Mesenchymal stem cell (in vitro differentiated cells and primary cell): Measurements from ENCODE around the gene PRR18.

Experiments
- DNase-seq: peaks from one replicate; pipeline ENCODE4 v3.0.0-alpha.2; 2013
- H2AFZ ChIP-seq: one replicate; pipeline ENCODE4 v1.6.1; 2013; ENCODE audit warnings: low read depth, mild to moderate bottlenecking, control low read depth, inconsistent platforms, low read length, moderate library complexity
- H2AK5ac ChIP-seq: 2 replicates; pipeline ENCODE4 v1.6.1; 2013; ENCODE audit warnings: low read length, moderate library complexity, mild to moderate bottlenecking, inconsistent platforms; ENCODE audit not compliant: severe bottlenecking
- H2BK120ac ChIP-seq: one replicate; pipeline ENCODE4 v1.6.1; 2013; ENCODE audit warnings: low read depth, mild to moderate bottlenecking, inconsistent platforms, low read length, moderate library complexity
- H2BK12ac ChIP-seq, 2 experiments: one replicate each; pipeline ENCODE4 v1.6.1; 2013; ENCODE audit warnings: inconsistent platforms in 2 of 2, low read length in 2 of 2, mild to moderate bottlenecking in 2 of 2, moderate library complexity in 2 of 2, control low read depth in 1 of 2
- H2BK15ac ChIP-seq: one replicate; pipeline ENCODE4 v1.6.1; 2013; ENCODE audit warnings: mild to moderate bottlenecking, low read depth, inconsistent platforms; ENCODE audit not compliant: poor library complexity, severe bottlenecking
- H2BK5ac ChIP-seq: 2 replicates; pipeline ENCODE4 v1.6.1; 2013; ENCODE audit warnings: low read depth, mild to moderate bottlenecking, low read length, control low read depth, inconsistent platforms; ENCODE audit not compliant: poor library complexity, severe bottlenecking
- H3K14ac ChIP-seq, 2 experiments: one replicate each; pipeline ENCODE4 v1.6.1; 2013; ENCODE audit warnings: inconsistent platforms in 2 of 2, low read length in 2 of 2, control low read depth in 1 of 2, mild to moderate bottlenecking in 1 of 2, moderate library complexity in 1 of 2
- H3K18ac ChIP-seq, 2 experiments: one replicate each; pipeline ENCODE4 v1.6.1; 2013; ENCODE audit warnings: inconsistent platforms in 2 of 2, low read length in 2 of 2, control low read depth in 1 of 2, low read depth in 1 of 2, mild to moderate bottlenecking in 1 of 2
- H3K23ac ChIP-seq, 2 experiments: one replicate each; pipeline ENCODE4 v1.6.1; 2013; ENCODE audit warnings: inconsistent platforms in 2 of 2, low read length in 2 of 2, mild to moderate bottlenecking in 2 of 2, moderate library complexity in 2 of 2, control low read depth in 1 of 2
- H3K27ac ChIP-seq: 2 replicates; pipeline ENCODE4 v1.5.1; 2013; ENCODE audit warnings: mild to moderate bottlenecking, moderate library complexity, low read length, control low read depth, inconsistent platforms; ENCODE audit not compliant: poor library complexity, severe bottlenecking
- H3K27me3 ChIP-seq, 2 experiments: 2 replicates each; pipeline versions ENCODE4 v1.6.1 to v1.7.0; 2013; ENCODE audit warnings: low read length in 2 of 2, mild to moderate bottlenecking in 2 of 2, moderate library complexity in 2 of 2, control low read depth in 1 of 2, inconsistent platforms in 1 of 2; ENCODE audit not compliant: control insufficient read depth in 1 of 2, insufficient read depth in 1 of 2
- H3K36me3 ChIP-seq, 2 experiments: 2 replicates each; pipeline versions ENCODE4 v1.6.1 to v1.7.0; 2013; ENCODE audit warnings: low read length in 2 of 2, control low read depth in 1 of 2, inconsistent platforms in 1 of 2, low read depth in 1 of 2, mild to moderate bottlenecking in 1 of 2; ENCODE audit not compliant: insufficient read depth in 2 of 2, control insufficient read depth in 1 of 2
- H3K4ac ChIP-seq, 2 experiments: one replicate each; pipeline ENCODE4 v1.6.1; 2013; ENCODE audit warnings: inconsistent platforms in 2 of 2, low read length in 2 of 2, mild to moderate bottlenecking in 2 of 2, moderate library complexity in 2 of 2, control low read depth in 1 of 2, low read depth in 1 of 2
- H3K4me1 ChIP-seq: 2 replicates; pipeline ENCODE4 v1.6.1; 2013; ENCODE audit warnings: low read depth, low read length, control low read depth; ENCODE audit not compliant: control insufficient read depth, insufficient read depth
- H3K4me2 ChIP-seq: 2 replicates; pipeline ENCODE4 v1.6.1; 2013; ENCODE audit warnings: low read length, mild to moderate bottlenecking, inconsistent platforms; ENCODE audit not compliant: poor library complexity, severe bottlenecking
- H3K4me3 ChIP-seq, 2 experiments: 2 replicates each; pipeline versions ENCODE4 v1.5.1 to v1.7.0; 2013; ENCODE audit warnings: low read length in 2 of 2, mild to moderate bottlenecking in 2 of 2, control low read depth in 1 of 2, low read depth in 1 of 2; ENCODE audit not compliant: insufficient read depth in 1 of 2
- H3K79me1 ChIP-seq: replicated peaks from 2 replicates; pipeline ENCODE4 v1.6.1; 2013; ENCODE audit warnings: mild to moderate bottlenecking, control low read depth, low read length, inconsistent platforms; ENCODE audit not compliant: poor library complexity, severe bottlenecking
- H3K9ac ChIP-seq: 2 replicates; pipeline ENCODE4 v1.7.0; 2013; ENCODE audit warnings: mild to moderate bottlenecking, low read length, moderate library complexity
- H3K9me3 ChIP-seq: 2 replicates; pipeline ENCODE4 v1.7.0; 2013; ENCODE audit warnings: mild to moderate bottlenecking, low read length; ENCODE audit not compliant: control insufficient read depth
- H4K8ac ChIP-seq: one replicate; pipeline ENCODE4 v1.6.1; 2013; ENCODE audit warnings: inconsistent platforms, mild to moderate bottlenecking, low read length, moderate library complexity
- H4K91ac ChIP-seq: one replicate; pipeline ENCODE4 v1.6.1; 2013; ENCODE audit warnings: mild to moderate bottlenecking, low read length, inconsistent platforms
- WGBS: methylation state at CpG from one replicate; pipeline ENCODE4 v1.1.7; 2013; ENCODE audit warnings: mixed read lengths; 5-methylcytosine and 5-hydroxymethylcytosine counted together

PRR18 gene

DNA sequence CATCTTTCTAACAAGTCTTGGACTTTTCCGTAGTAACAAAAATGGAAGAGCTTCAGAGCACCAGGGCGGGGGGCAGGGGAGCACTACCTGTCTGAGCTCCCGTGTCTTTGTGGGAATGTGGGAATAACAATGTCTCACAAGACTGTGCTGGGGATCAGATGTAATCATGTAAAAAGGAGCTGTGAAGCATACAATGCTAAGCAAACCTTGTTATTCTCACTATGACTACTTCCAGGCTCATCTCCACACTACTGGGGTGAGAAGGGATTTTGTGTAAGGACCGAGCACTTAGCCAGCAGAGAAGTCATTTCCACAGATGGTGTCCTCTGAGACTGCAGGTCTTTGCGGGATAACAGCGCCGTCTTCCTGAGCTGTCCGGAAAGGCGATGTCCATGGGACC is 27.1 kb downstream of the PRR18 start:
- Histone ChIP-seq H3K14ac (no peak overlapping the region), H3K4me3 (no peak overlapping the region), H3K36me3 (no peaks in the 10 kb centered on the region), H3K79me1 (no peaks in the 10 kb centered on the region), H4K8ac (no peak overlapping the region), H3K4me1 (peaks cover 2% of the 10 kb centered on the region), H3K23ac (no peak overlapping the region), H3K4ac (no peak overlapping the region), H2BK15ac (no peak overlapping the region), H2BK5ac (no peak overlapping the region), H2AFZ (no peak overlapping the region), H3K18ac (no peak overlapping the region), H4K91ac (no peak overlapping the region), H3K27ac (no peak overlapping the region), H2BK12ac (no peak overlapping the region), H3K27me3 (peaks cover 34 to 62% of the 10 kb centered on the region in 2 experiments), H3K4me2 (no peak overlapping the region), H2BK120ac (no peak overlapping the region), H2AK5ac (no peak overlapping the region), H3K9ac (no peak overlapping the region), H3K9me3 (no peaks in the 10 kb centered on the region)
- DNase-seq = no peak
- WGBS = 94% methylated on average over 9 of the region's 9 CpGs

- Histone ChIP-seq H3K36me3 (no peaks in the 10 kb centered on the region), H3K18ac (no peak overlapping the region), H2AFZ (no peak overlapping the region), H3K27me3 (peaks cover 31 to 50% of the 10 kb centered on the region in 2 experiments), H2BK5ac (no peak overlapping the region), H3K14ac (no peak overlapping the region), H2AK5ac (no peak overlapping the region), H2BK15ac (no peak overlapping the region), H3K9ac (no peak overlapping the region), H3K27ac (no peak overlapping the region), H3K4me1 (peaks cover 2% of the 10 kb centered on the region), H2BK12ac (no peak overlapping the region), H4K91ac (no peak overlapping the region), H3K9me3 (no peaks in the 10 kb centered on the region), H2BK120ac (no peak overlapping the region), H3K4me2 (no peak overlapping the region), H3K4ac (no peak overlapping the region), H4K8ac (no peak overlapping the region), H3K23ac (no peak overlapping the region), H3K4me3 (no peak overlapping the region), H3K79me1 (no peaks in the 10 kb centered on the region)
- no peak for DNase-seq
- 89% methylated on average over 1 of the region's 1 CpG for WGBS
These were observed 28.9 kb downstream of the PRR18 start for GRCh38 chr6:166279393-166279679.

- Histone ChIP-seq H2BK15ac (no peak overlapping the region), H3K27ac (no peak overlapping the region), H3K9me3 (no peaks in the 10 kb centered on the region), H3K23ac (no peak overlapping the region), H3K36me3 (no peaks in the 10 kb centered on the region), H3K4me3 (no peak overlapping the region), H3K14ac (no peak overlapping the region), H2BK5ac (no peak overlapping the region), H3K9ac (no peak overlapping the region), H2BK12ac (no peak overlapping the region), H3K4me1 (peaks cover 2% of the 10 kb centered on the region), H3K79me1 (no peaks in the 10 kb centered on the region), H4K8ac (no peak overlapping the region), H3K4ac (no peak overlapping the region), H4K91ac (no peak overlapping the region), H3K4me2 (no peak overlapping the region), H2AK5ac (no peak overlapping the region), H2BK120ac (no peak overlapping the region), H3K27me3 (peaks cover 27 to 45% of the 10 kb centered on the region in 2 experiments), H2AFZ (no peak overlapping the region), H3K18ac (no peak overlapping the region)
- 84% methylated on average over 7 of the region's 8 CpGs for WGBS
- no peak for DNase-seq
These were observed 29.4 kb downstream of the PRR18 start for GRCh38 chr6:166278579-166279392.

DNA sequence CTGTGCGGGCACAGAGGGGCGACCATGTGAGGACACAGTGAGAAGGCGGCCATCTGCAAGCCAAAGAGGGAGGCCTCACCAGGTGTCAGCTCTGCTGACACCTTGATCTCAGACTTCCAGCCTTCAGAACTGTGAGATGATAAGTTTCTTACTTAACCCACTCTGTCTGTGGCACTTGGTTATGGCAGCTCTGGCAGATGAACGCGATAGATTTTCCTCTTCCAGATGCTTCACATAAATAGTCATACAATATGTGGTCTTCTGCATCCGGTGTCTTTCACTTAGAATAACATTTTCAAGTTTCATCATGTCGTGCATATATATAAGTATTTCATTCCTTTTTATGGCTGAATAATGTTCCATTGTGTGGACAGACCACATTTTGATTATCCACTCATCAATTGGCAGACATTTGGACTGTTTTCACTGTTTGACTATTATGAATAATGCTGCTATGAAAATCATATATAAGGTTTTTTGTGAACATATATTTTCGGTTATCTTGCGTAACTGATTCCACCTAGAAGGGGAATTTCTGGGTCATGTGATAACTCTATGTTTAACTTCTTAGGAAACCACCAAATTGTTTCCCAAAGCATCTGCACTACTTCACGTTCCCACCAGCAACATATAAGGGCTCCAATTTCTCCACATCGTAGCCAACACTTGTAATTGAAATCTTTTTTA is 30.2 kb downstream of the PRR18 start:
- H3K4me2 ChIP-seq = no peak overlapping the region
- no peak overlapping the region for H3K14ac ChIP-seq
- H2AFZ ChIP-seq = no peak overlapping the region
- no peak for DNase-seq
- H3K4ac ChIP-seq = no peak overlapping the region
- no peak overlapping the region for H2BK12ac ChIP-seq
- 87% methylated on average over 5 of the region's 11 CpGs for WGBS
- H3K79me1 ChIP-seq = no peaks in the 10 kb centered on the region
- H3K4me3 ChIP-seq = no peak overlapping the region
- H2BK120ac ChIP-seq = no peak overlapping the region
- H3K27me3 ChIP-seq = peaks cover 19 to 38% of the 10 kb centered on the region in 2 experiments
- no peak overlapping the region for H2AK5ac ChIP-seq
- no peak overlapping the region for H3K27ac ChIP-seq
- no peak overlapping the region for H3K18ac ChIP-seq
- no peak overlapping the region for H2BK5ac ChIP-seq
- H3K36me3 ChIP-seq = no peaks in the 10 kb centered on the region
- peaks cover 2% of the 10 kb centered on the region for H3K4me1 ChIP-seq
- H4K8ac ChIP-seq = no peak overlapping the region
- H3K9ac ChIP-seq = no peak overlapping the region
- no peak overlapping the region for H4K91ac ChIP-seq
- no peak overlapping the region for H3K23ac ChIP-seq
- no peaks in the 10 kb centered on the region for H3K9me3 ChIP-seq
- no peak overlapping the region for H2BK15ac ChIP-seq
